WTC11 (cell line): ENCODE results near the gene CHKA. TPM values are rescaled to one million over a fixed set of nuclear protein-coding genes. Genes with fewer than 3 reads are reported as not detected.

ENCODE experiments used
- ATAC-seq: fragments of 200-7000 bp; cut with Tn5 transposase; 2 replicates; pipeline ENCODE4 v1.10.0; 2021; ENCODE audit warnings: mild to moderate bottlenecking, moderate library complexity
- CTCF ChIA-PET: fragments of 300-600 bp; sonication (Branson Sonifier 250); formaldehyde crosslinking; loops from one replicate; lab custom pipeline; 2021; ENCODE audit warnings: antibody characterized with exemption; lab: Charles Lee
- POLR2A ChIA-PET: fragments of 350-600 bp; sonication (Branson Sonifier 250); formaldehyde crosslinking; loops from one replicate; lab custom pipeline; 2021; ENCODE audit warnings: antibody characterized with exemption; lab: Charles Lee
- DNase-seq: peaks from one replicate; pipeline ENCODE4 v3.0.0; 2021; ENCODE audit warnings: low spot score
- H3K27ac Mint-ChIP-seq: 2 replicates; pipeline ENCODE4 v1.8.0; 2021; ENCODE audit warnings: mixed read lengths
- H3K27me3 Mint-ChIP-seq: 2 replicates; pipeline ENCODE4 v1.8.0; 2021; ENCODE audit warnings: low read depth, mild to moderate bottlenecking, moderate library complexity, mixed read lengths
- H3K36me3 Mint-ChIP-seq: 2 replicates; pipeline ENCODE4 v1.8.0; 2021; ENCODE audit warnings: mixed read lengths
- H3K4me1 Mint-ChIP-seq: 2 replicates; pipeline ENCODE4 v1.8.0; 2022; ENCODE audit warnings: mixed read lengths
- H3K4me3 Mint-ChIP-seq: 2 replicates; pipeline ENCODE4 v1.8.0; 2021; ENCODE audit warnings: mild to moderate bottlenecking, moderate library complexity, mixed read lengths
- H3K9me3 Mint-ChIP-seq: 2 replicates; pipeline ENCODE4 v1.8.0; 2021; ENCODE audit warnings: mixed read lengths
- CREB1 ChIP-seq: sonication (generic); formaldehyde crosslinking; IDR thresholded peaks from 2 replicates; pipeline ENCODE4 v1.8.0; 2023; ENCODE audit warnings: mild to moderate bottlenecking, missing genetic modification reagents
- E2F1 ChIP-seq: sonication (generic); formaldehyde crosslinking; IDR thresholded peaks from 2 replicates; pipeline ENCODE4 v1.8.0; 2022; ENCODE audit warnings: mild to moderate bottlenecking, missing genetic modification reagents
- FOXJ3 ChIP-seq: sonication (generic); formaldehyde crosslinking; IDR thresholded peaks from 2 replicates; pipeline ENCODE4 v1.9.0; 2021; ENCODE audit warnings: missing genetic modification reagents, mild to moderate bottlenecking, borderline replicate concordance
- FOXK1 ChIP-seq: sonication (generic); formaldehyde crosslinking; IDR thresholded peaks from 2 replicates; pipeline ENCODE4 v1.8.0; 2022; ENCODE audit warnings: mild to moderate bottlenecking, moderate library complexity, missing genetic modification reagents
- GTF2I ChIP-seq: fragments of 250-450 bp; sonication (Bioruptor Pico); conservative IDR thresholded peaks from 2 replicates; pipeline ENCODE4 v1.4.0; 2021; ENCODE audit warnings: mild to moderate bottlenecking
- KAT7 ChIP-seq: sonication (generic); formaldehyde crosslinking; IDR thresholded peaks from 2 replicates; pipeline ENCODE4 v1.8.1; 2023; ENCODE audit warnings: missing genetic modification reagents, mild to moderate bottlenecking, borderline replicate concordance
- MYBL2 ChIP-seq: sonication (generic); formaldehyde crosslinking; IDR thresholded peaks from 2 replicates; pipeline ENCODE4 v1.8.1; 2023; ENCODE audit warnings: mild to moderate bottlenecking, moderate library complexity, missing genetic modification reagents
- RELA ChIP-seq: sonication (generic); formaldehyde crosslinking; IDR thresholded peaks from 2 replicates; pipeline ENCODE4 v1.8.1; 2022; ENCODE audit warnings: missing genetic modification reagents, mild to moderate bottlenecking, borderline replicate concordance
- SMAD4 ChIP-seq: sonication (generic); formaldehyde crosslinking; IDR thresholded peaks from 2 replicates; pipeline ENCODE4 v1.8.0; 2022; ENCODE audit warnings: mild to moderate bottlenecking, missing genetic modification reagents
- TEAD4 ChIP-seq: sonication (generic); formaldehyde crosslinking; IDR thresholded peaks from 2 replicates; pipeline ENCODE4 v1.8.0; 2022; ENCODE audit warnings: mild to moderate bottlenecking, missing genetic modification reagents
- ZNF263 ChIP-seq: sonication (generic); formaldehyde crosslinking; IDR thresholded peaks from 2 replicates; pipeline ENCODE4 v1.8.1; 2022; ENCODE audit warnings: low read depth, mild to moderate bottlenecking, moderate library complexity, missing genetic modification reagents
- ZNF532 ChIP-seq: fragments of 250-450 bp; sonication (Bioruptor Pico); IDR thresholded peaks from 2 replicates; pipeline ENCODE4 v1.9.0; 2021; ENCODE audit warnings: mild to moderate bottlenecking, borderline replicate concordance
- total RNA-seq: library from RNA; stranded (reverse); gene quantifications from 3 replicates; pipeline ENCODE4 v1.2.3, GENCODE V29; 2021
- TF ChIP-seq, protein P1 (sequence below): sonication (generic); formaldehyde crosslinking; IDR thresholded peaks from 2 replicates; pipeline ENCODE4 v1.8.1; 2023; ENCODE audit warnings: mild to moderate bottlenecking, missing genetic modification reagents, moderate library complexity
- TF ChIP-seq, protein P2 (sequence below): sonication (generic); formaldehyde crosslinking; IDR thresholded peaks from 2 replicates; pipeline ENCODE4 v1.8.0; 2023; ENCODE audit warnings: missing genetic modification reagents, mild to moderate bottlenecking, borderline replicate concordance
- TF ChIP-seq, protein P3 (sequence below): fragments of 250-450 bp; sonication (Bioruptor Pico); IDR thresholded peaks from 2 replicates; pipeline ENCODE4 v1.8.0; 2021; ENCODE audit warnings: mild to moderate bottlenecking
- TF ChIP-seq, protein P4 (sequence below): sonication (generic); formaldehyde crosslinking; IDR thresholded peaks from 2 replicates; pipeline ENCODE4 v1.8.1; 2023; ENCODE audit warnings: mild to moderate bottlenecking, missing genetic modification reagents, moderate library complexity
- TF ChIP-seq, protein P5 (sequence below): sonication (generic); formaldehyde crosslinking; IDR thresholded peaks from 2 replicates; pipeline ENCODE4 v1.8.1; 2022; ENCODE audit warnings: mild to moderate bottlenecking, moderate library complexity, missing genetic modification reagents
- TF ChIP-seq, protein P6 (sequence below): sonication (generic); formaldehyde crosslinking; IDR thresholded peaks from 2 replicates; pipeline ENCODE4 v1.8.1; 2023; ENCODE audit warnings: mild to moderate bottlenecking, missing genetic modification reagents

CHKA gene
- total RNA-seq, 1 experiment from 2014 or later = 76.1 TPM

GRCh38 chr11:68164437-68164836 lies 43.2 kb upstream of the CHKA start:
- DNase-seq = no peak
- Mint-ChIP-seq H3K36me3 (peaks cover 17% of the 10 kb centered on the region), H3K9me3 (no peaks in the 10 kb centered on the region), H3K4me3 (no peak overlapping the region), H3K27me3 (no peaks in the 10 kb centered on the region), H3K4me1 (peaks cover 4% of the 10 kb centered on the region; the same call in 1 of the 2 replicates), H3K27ac (no peak overlapping the region)
- TF ChIP-seq FOXJ3 (CRISPR knock-in tag) (no peak), KAT7 (CRISPR knock-in tag) (no peak)
- POLR2A ChIA-PET = no interaction called here
- ATAC-seq = no peak
- CTCF ChIA-PET = interaction anchor here (1.3 kb wide), 1 partner anchor 70 kb away, joined by 3 read pairs; no protein-coding TSS in a partner anchor

DNA sequence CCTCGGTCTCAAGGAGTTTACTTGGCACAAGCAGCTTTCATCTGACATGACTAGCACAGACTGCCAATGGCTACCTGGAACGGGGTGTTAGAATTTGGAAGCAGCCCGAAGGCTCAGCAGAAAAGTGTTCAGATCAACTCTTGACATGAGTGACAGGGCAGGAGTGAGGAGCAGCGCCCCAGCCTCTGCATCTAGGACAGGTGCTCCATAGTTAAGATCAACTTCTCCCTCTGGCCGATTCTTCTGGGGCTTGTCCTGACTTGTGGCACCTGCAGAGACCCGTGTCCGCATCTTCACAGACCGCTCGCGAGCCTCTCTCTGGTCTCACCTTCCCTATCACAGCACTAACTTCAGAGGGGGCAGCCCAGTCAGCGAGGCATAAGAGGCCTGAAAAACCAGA lies 42.5 kb upstream of the CHKA start:
- DNase-seq = no peak
- CTCF ChIA-PET = interaction anchor here (1.3 kb wide), 1 partner anchor 69 kb away, joined by 3 read pairs; no protein-coding TSS in a partner anchor
- H3K27ac Mint-ChIP-seq = peak overlapping the region; percentile 42; the same call in 1 of the 2 replicates
- TF ChIP-seq FOXK1 (CRISPR knock-in tag) (no peak), SMAD4 (CRISPR knock-in tag) (no peak), TEAD4 (CRISPR knock-in tag) (no peak), MYBL2 (CRISPR knock-in tag) (no peak), E2F1 (CRISPR knock-in tag) (no peak), GTF2I (no peak), RELA (CRISPR knock-in tag) (no peak), CREB1 (CRISPR knock-in tag) (no peak), ZNF532 (no peak), ZNF263 (CRISPR knock-in tag) (no peak)
- TF ChIP-seq, protein P1, sequence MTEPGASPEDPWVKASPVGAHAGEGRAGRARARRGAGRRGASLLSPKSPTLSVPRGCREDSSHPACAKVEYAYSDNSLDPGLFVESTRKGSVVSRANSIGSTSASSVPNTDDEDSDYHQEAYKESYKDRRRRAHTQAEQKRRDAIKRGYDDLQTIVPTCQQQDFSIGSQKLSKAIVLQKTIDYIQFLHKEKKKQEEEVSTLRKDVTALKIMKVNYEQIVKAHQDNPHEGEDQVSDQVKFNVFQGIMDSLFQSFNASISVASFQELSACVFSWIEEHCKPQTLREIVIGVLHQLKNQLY (CRISPR knock-in tag) = no peak
- TF ChIP-seq, protein P2, sequence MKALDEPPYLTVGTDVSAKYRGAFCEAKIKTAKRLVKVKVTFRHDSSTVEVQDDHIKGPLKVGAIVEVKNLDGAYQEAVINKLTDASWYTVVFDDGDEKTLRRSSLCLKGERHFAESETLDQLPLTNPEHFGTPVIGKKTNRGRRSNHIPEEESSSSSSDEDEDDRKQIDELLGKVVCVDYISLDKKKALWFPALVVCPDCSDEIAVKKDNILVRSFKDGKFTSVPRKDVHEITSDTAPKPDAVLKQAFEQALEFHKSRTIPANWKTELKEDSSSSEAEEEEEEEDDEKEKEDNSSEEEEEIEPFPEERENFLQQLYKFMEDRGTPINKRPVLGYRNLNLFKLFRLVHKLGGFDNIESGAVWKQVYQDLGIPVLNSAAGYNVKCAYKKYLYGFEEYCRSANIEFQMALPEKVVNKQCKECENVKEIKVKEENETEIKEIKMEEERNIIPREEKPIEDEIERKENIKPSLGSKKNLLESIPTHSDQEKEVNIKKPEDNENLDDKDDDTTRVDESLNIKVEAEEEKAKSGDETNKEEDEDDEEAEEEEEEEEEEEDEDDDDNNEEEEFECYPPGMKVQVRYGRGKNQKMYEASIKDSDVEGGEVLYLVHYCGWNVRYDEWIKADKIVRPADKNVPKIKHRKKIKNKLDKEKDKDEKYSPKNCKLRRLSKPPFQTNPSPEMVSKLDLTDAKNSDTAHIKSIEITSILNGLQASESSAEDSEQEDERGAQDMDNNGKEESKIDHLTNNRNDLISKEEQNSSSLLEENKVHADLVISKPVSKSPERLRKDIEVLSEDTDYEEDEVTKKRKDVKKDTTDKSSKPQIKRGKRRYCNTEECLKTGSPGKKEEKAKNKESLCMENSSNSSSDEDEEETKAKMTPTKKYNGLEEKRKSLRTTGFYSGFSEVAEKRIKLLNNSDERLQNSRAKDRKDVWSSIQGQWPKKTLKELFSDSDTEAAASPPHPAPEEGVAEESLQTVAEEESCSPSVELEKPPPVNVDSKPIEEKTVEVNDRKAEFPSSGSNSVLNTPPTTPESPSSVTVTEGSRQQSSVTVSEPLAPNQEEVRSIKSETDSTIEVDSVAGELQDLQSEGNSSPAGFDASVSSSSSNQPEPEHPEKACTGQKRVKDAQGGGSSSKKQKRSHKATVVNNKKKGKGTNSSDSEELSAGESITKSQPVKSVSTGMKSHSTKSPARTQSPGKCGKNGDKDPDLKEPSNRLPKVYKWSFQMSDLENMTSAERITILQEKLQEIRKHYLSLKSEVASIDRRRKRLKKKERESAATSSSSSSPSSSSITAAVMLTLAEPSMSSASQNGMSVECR (CRISPR knock-in tag) = no peak
- TF ChIP-seq, protein P3, sequence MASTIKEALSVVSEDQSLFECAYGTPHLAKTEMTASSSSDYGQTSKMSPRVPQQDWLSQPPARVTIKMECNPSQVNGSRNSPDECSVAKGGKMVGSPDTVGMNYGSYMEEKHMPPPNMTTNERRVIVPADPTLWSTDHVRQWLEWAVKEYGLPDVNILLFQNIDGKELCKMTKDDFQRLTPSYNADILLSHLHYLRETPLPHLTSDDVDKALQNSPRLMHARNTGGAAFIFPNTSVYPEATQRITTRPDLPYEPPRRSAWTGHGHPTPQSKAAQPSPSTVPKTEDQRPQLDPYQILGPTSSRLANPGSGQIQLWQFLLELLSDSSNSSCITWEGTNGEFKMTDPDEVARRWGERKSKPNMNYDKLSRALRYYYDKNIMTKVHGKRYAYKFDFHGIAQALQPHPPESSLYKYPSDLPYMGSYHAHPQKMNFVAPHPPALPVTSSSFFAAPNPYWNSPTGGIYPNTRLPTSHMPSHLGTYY = no peak
- TF ChIP-seq, protein P4, sequence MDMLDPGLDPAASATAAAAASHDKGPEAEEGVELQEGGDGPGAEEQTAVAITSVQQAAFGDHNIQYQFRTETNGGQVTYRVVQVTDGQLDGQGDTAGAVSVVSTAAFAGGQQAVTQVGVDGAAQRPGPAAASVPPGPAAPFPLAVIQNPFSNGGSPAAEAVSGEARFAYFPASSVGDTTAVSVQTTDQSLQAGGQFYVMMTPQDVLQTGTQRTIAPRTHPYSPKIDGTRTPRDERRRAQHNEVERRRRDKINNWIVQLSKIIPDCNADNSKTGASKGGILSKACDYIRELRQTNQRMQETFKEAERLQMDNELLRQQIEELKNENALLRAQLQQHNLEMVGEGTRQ (CRISPR knock-in tag) = no peak
- TF ChIP-seq, protein P5, sequence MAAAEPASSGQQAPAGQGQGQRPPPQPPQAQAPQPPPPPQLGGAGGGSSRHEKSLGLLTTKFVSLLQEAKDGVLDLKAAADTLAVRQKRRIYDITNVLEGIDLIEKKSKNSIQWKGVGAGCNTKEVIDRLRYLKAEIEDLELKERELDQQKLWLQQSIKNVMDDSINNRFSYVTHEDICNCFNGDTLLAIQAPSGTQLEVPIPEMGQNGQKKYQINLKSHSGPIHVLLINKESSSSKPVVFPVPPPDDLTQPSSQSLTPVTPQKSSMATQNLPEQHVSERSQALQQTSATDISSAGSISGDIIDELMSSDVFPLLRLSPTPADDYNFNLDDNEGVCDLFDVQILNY (CRISPR knock-in tag) = no peak
- TF ChIP-seq, protein P6, sequence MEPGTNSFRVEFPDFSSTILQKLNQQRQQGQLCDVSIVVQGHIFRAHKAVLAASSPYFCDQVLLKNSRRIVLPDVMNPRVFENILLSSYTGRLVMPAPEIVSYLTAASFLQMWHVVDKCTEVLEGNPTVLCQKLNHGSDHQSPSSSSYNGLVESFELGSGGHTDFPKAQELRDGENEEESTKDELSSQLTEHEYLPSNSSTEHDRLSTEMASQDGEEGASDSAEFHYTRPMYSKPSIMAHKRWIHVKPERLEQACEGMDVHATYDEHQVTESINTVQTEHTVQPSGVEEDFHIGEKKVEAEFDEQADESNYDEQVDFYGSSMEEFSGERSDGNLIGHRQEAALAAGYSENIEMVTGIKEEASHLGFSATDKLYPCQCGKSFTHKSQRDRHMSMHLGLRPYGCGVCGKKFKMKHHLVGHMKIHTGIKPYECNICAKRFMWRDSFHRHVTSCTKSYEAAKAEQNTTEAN (CRISPR knock-in tag) = no peak

More for the DNA sequence above, 42.5 kb upstream of the CHKA start:
- Mint-ChIP-seq H3K4me3 (no peak overlapping the region), H3K36me3 (peaks cover 14% of the 10 kb centered on the region), H3K9me3 (no peaks in the 10 kb centered on the region), H3K4me1 (peaks cover 4% of the 10 kb centered on the region; the same call in 1 of the 2 replicates), H3K27me3 (no peaks in the 10 kb centered on the region)
- POLR2A ChIA-PET = no interaction called here
- no peak for ATAC-seq
